ENCODE data around the gene SH2D1B. TPM values are rescaled to one million over a fixed set of nuclear protein-coding genes. Genes with fewer than 3 reads are reported as not detected.

The SH2D1B gene
- total RNA-seq, 4 donors from 2014 or later, result 0.10 TPM; not detected in 3

DNA sequence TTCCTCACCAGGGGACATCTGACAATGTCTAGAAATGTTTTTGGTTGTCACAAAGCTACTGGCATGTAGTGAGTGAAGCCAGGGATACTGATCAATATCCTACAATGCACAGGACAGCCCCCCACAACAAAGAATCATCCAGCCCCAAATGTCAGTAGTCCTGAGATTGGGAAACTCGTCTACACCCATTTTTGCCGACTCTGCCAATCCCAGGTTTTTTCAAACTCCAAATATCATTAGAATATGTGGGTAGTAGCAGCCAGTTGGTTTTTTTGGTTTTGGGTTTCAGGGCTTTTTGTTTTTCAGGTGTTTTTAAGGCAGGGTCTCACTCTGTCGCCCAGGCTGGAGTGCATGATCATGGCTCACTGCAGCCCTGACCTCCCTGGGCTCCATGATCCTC is 41.2 kb downstream of the SH2D1B start:
- ATAC-seq, result no peak
- no peak for TF ChIP-seq EP300 (IDR thresholded peaks at IDR 0.05)
- TF ChIP-seq, protein P1, sequence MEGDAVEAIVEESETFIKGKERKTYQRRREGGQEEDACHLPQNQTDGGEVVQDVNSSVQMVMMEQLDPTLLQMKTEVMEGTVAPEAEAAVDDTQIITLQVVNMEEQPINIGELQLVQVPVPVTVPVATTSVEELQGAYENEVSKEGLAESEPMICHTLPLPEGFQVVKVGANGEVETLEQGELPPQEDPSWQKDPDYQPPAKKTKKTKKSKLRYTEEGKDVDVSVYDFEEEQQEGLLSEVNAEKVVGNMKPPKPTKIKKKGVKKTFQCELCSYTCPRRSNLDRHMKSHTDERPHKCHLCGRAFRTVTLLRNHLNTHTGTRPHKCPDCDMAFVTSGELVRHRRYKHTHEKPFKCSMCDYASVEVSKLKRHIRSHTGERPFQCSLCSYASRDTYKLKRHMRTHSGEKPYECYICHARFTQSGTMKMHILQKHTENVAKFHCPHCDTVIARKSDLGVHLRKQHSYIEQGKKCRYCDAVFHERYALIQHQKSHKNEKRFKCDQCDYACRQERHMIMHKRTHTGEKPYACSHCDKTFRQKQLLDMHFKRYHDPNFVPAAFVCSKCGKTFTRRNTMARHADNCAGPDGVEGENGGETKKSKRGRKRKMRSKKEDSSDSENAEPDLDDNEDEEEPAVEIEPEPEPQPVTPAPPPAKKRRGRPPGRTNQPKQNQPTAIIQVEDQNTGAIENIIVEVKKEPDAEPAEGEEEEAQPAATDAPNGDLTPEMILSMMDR (IDR thresholded peaks at IDR 0.05), result no peak
- no peak for TF ChIP-seq POLR2A (IDR thresholded peaks at IDR 0.05)
- no peak for TF ChIP-seq POLR2AphosphoS5 (IDR thresholded peaks at IDR 0.05)
- no peak overlapping the region for H3K27ac ChIP-seq
- 81 to 83% methylated on average over 1 to 3 of the region's 3 CpGs for WGBS, 2 donors (ENCODE audit: low coverage in 1 of 2)
- H3K9me3 ChIP-seq, result no peaks in the 10 kb centered on the region
- no peaks in the 10 kb centered on the region for H3K4me1 ChIP-seq
- H3K27me3 ChIP-seq, result no peaks in the 10 kb centered on the region
- H3K4me3 ChIP-seq, result no peak overlapping the region
- H3K36me3 ChIP-seq, result peaks cover 0 to 18% of the 10 kb centered on the region in 2 donors

DNA sequence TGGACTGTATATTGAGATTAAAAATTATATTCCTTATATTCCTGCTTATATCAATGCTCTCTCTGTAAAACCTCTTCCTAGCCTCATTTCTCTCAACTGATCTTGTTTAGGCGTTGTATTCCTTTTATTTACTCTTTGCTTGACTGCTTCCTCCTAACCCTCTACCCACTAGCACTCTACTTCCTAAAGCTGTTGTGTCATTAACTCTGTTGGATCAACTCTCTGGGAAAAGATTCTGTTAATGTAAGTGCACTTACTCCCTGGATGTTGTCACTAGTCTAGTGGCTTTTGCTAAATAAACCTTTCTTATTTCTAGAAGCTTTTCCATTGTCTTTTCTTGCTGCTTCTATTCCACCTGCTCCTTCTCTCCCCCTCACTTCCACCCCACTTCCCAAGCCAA is 41.8 kb downstream of the SH2D1B start:
- TF ChIP-seq POLR2AphosphoS5 (IDR thresholded peaks at IDR 0.05), result no peak
- TF ChIP-seq, protein P1 (IDR thresholded peaks at IDR 0.05), result no peak
- TF ChIP-seq EP300 (IDR thresholded peaks at IDR 0.05), result no peak
- no peak for TF ChIP-seq POLR2A (IDR thresholded peaks at IDR 0.05)
- no peaks in the 10 kb centered on the region for H3K27me3 ChIP-seq
- H3K4me3 ChIP-seq, result no peak overlapping the region
- no peaks in the 10 kb centered on the region for H3K9me3 ChIP-seq
- H3K27ac ChIP-seq, result no peak overlapping the region
- peaks cover 0 to 24% of the 10 kb centered on the region in 2 donors for H3K36me3 ChIP-seq
- WGBS, 2 donors (ENCODE audit: low coverage in 1 of 2), result 93 to 100% methylated on average over 1 of the region's 1 CpG
- no peaks in the 10 kb centered on the region for H3K4me1 ChIP-seq
- ATAC-seq, result no peak

DNA sequence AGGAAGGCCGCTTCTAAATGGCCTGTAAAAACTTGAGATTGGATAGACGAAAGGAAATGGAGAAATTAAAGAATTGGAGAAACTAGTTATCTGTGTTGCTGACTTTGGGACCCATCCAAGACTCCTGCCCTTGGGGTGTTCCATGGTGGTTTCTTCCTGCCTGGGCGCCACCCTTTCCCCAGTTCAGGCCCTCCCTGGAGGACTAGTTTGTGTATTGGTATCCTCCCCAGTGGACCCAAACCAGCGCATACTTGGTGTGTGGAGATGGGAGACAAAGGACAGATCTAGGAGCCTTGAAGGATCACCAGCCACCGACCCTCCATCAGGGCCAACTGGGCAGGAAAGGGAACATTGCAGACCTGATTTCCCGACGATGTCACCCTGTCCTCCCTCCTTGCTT is 42.4 kb downstream of the SH2D1B start:
- 96 to 100% methylated on average over 2 to 5 of the region's 7 CpGs for WGBS, 2 donors (ENCODE audit: low coverage in 1 of 2)
- H3K4me3 ChIP-seq, result no peak overlapping the region
- H3K36me3 ChIP-seq, result peaks cover 0 to 26% of the 10 kb centered on the region in 2 donors
- ATAC-seq, result no peak
- TF ChIP-seq POLR2AphosphoS5 (IDR thresholded peaks at IDR 0.05), result no peak
- TF ChIP-seq, protein P1 (IDR thresholded peaks at IDR 0.05), result no peak
- no peak for TF ChIP-seq POLR2A (IDR thresholded peaks at IDR 0.05)
- no peak for TF ChIP-seq EP300 (IDR thresholded peaks at IDR 0.05)
- no peak overlapping the region for H3K27ac ChIP-seq
- H3K27me3 ChIP-seq, result no peaks in the 10 kb centered on the region
- no peaks in the 10 kb centered on the region for H3K4me1 ChIP-seq
- no peaks in the 10 kb centered on the region for H3K9me3 ChIP-seq

DNA sequence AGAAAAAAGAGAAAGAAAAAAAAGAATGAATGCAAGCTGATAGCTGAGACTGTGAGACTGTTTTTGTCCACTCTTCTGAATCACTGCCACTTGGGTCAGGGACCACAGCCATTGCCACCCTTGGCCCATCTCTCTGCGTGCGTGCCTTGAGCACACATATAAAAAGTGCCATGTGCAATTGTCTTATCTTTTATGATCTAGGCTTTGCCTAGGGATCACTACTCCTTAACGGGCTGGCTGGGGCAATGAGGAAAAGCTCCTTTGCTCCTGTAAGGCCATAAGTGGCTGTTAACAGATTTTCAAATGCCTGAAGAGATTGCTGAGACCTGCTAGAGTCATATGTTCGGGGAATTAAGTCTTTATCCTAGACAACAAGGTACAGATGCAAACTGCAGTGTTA is 43.5 kb downstream of the SH2D1B start:
- TF ChIP-seq POLR2A (IDR thresholded peaks at IDR 0.05) (no peak), EP300 (IDR thresholded peaks at IDR 0.05) (no peak), POLR2AphosphoS5 (IDR thresholded peaks at IDR 0.05) (no peak)
- TF ChIP-seq, protein P1 (IDR thresholded peaks at IDR 0.05), result no peak
- Histone ChIP-seq H3K4me3 (no peak overlapping the region), H3K4me1 (no peaks in the 10 kb centered on the region), H3K9me3 (no peaks in the 10 kb centered on the region), H3K27me3 (no peaks in the 10 kb centered on the region), H3K36me3 (peaks cover 0 to 26% of the 10 kb centered on the region in 2 donors), H3K27ac (no peak overlapping the region)
- ATAC-seq, result no peak
- 79 to 89% methylated on average over 3 of the region's 4 CpGs for WGBS, 2 donors (ENCODE audit: low coverage in 1 of 2)

DNA sequence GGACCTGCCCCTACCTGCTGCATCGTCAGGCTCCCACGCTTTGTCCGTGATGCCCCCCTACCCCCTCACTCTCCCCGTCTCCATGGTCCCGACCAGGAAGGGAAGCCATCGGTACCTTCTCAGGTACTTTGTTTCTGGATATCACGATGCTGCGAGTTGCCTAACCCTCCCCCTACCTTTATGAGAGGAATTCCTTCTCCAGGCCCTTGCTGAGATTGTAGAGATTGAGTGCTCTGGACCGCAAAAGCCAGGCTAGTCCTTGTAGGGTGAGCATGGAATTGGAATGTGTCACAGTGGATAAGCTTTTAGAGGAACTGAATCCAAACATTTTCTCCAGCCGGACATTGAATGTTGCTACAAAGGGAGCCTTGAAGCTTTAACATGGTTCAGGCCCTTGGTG is 44.2 kb downstream of the SH2D1B start:
- no peak for ATAC-seq
- no peak overlapping the region for H3K27ac ChIP-seq
- WGBS, 2 donors (ENCODE audit: low coverage in 1 of 2), result 87 to 90% methylated on average over 8 to 10 of the region's 10 CpGs
- H3K36me3 ChIP-seq, result peaks cover 0 to 26% of the 10 kb centered on the region in 2 donors
- no peaks in the 10 kb centered on the region for H3K4me1 ChIP-seq
- no peaks in the 10 kb centered on the region for H3K27me3 ChIP-seq
- no peaks in the 10 kb centered on the region for H3K9me3 ChIP-seq
- no peak overlapping the region for H3K4me3 ChIP-seq
- no peak for TF ChIP-seq POLR2AphosphoS5 (IDR thresholded peaks at IDR 0.05)
- TF ChIP-seq, protein P1 (IDR thresholded peaks at IDR 0.05), result no peak
- no peak for TF ChIP-seq POLR2A (IDR thresholded peaks at IDR 0.05)
- no peak for TF ChIP-seq EP300 (IDR thresholded peaks at IDR 0.05)
